NCI-H82 treated with DMSO at 0.1 percent for 48 hours (cell line): ENCODE results near the gene NOL6.
"Not testable (repeated sequence)": the region's sequence is repeated elsewhere in the genome, so short reads cannot be mapped to it uniquely, and the experiment has no call there.

Experiments
- DNase-seq: peaks from one replicate; lab custom pipeline; 2025; ENCODE audit not compliant: unreplicated experiment; lab: John Stamatoyannopoulos, UW

NOL6 gene

DNA sequence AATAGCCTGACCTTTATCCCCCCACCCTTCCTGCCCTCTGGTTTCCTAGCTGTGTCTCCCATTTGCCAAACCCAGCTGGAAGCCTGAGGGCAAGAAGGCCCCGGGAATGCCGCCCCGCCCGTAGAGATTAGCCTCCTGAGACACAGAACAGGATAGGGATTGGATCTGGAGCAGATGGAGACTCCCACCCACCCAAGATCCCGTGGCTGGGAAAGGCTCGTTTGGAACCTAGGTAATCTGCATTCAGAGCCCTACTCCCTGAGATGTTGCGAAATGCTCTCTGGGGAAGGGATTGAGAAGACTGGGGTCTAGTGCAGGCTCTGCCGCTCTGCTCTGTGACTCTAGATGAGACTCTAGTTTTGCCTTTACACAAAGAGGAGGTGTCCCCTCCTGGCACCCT is 37.3 kb downstream of the NOL6 start:
- DNase-seq, result peak; percentile 86

DNA sequence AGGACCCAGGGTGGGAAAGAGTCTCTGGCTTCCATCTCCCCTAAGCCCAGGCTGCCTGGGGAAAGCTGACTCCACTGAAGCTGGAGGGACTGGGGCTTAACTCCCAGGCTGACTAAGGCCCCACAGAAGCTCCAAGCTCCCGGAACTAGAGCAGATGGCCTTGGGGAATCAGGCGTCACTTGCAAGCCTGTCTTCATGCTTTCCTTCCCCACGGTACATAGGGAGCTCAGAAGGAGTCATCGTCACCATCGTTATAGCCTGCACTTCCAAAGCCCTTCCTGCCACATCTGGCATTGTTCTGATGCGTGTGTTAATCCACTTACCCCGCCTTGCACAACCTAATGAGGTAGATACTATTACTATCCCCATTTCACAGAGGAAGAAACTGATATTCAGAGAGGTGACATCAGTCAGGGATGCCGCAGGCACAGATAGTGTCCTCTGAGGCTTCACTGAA is 37.9 kb downstream of the NOL6 start:
- peak; percentile 89 for DNase-seq

DNA sequence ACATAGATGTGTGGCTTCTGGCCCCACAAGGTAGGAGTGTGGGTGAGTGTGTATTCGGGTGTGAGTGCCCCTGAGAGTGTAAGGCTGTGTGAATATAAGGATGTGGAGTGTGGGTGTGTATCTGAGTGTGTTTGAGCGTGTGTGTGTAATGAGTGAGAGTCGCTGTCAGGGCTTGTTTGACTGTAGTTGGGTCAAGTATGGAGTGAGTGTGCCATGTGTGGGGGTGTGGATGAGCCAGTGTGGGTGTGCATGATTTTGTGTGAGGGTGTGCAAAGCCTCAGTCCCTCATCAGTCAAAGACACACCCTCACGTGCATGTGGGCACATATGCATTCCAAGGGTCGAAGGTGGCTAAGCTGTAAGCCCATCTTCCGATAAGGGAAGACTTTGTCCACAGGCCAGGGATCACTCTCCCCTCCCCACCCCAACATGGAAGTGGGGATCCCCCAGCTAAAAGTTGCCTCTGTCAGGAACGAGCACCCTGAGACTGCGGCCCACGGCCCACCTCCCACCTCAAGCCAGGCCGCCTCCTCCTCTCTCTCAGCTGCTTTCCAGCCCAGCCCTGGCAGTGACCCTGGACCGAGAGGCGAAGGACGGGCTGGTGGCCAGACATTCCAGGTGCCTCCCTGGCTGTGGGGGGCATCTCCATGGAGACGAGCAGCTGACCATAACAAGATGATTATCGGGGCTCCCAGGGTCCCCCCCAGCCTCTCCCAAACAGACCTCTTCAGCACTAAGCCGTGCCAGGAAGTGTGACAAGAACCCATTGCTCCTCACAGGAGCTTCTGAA is 39.2 kb downstream of the NOL6 start:
- no peak for DNase-seq

DNA sequence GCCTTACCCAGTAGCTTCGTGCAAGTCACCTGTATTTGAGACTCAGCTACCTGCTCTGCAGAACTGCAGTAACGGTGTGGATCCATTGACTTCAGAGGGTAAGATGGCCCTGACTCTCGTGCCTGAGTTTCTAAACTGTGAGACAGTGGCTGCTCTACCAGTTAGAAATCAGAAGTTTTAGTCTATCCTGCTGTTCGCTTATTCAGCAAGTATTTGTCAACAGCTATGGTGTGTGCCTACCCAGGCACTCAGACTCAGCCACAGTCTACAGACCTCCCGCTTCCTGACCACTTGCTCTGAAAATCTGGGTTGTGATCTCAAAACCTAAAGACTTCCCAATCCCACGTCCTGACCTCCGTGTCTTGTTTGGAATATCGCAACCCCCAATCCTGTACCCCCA is 39.9 kb downstream of the NOL6 start:
- DNase-seq, result no peak

DNA sequence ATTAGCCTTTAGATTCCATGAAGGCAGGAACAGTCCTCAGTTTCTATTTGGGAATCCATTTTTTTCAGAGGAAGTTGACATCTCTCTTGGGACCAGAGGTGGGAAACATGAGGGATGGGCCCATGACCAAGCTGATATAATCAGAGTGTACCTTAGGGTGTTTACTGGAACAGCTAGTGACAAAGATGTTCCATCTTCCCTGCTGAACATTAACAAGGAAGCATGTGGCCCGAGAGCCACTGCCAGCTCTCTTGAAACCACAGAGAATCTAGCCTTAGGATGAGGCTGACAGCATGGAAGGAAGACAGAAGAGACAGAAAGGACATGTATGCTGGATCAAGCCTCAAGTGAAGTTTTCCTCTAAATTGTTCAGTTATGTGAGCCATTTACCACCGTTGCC is 42.3 kb downstream of the NOL6 start:
- DNase-seq, result no peak

DNA sequence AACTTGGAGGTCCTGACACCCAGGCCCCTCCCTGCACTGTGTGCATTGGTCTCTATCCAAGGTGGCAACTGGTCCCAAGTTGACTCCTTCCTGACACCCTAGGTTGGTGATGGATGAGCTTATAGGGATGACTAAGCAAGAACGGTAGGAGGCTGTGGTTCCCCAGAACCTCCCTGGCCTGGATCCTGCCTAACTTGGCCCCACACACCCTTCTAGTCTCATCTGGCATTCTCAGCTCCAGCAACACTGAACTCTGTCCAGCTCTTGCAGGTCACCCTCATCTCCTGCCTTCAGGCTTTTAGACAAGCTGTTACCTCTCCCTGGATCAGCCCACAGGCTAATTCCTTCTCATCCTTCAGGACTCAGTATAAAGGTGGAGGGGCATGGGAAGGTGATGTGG is 42.8 kb downstream of the NOL6 start:
- DNase-seq, result no peak

DNA sequence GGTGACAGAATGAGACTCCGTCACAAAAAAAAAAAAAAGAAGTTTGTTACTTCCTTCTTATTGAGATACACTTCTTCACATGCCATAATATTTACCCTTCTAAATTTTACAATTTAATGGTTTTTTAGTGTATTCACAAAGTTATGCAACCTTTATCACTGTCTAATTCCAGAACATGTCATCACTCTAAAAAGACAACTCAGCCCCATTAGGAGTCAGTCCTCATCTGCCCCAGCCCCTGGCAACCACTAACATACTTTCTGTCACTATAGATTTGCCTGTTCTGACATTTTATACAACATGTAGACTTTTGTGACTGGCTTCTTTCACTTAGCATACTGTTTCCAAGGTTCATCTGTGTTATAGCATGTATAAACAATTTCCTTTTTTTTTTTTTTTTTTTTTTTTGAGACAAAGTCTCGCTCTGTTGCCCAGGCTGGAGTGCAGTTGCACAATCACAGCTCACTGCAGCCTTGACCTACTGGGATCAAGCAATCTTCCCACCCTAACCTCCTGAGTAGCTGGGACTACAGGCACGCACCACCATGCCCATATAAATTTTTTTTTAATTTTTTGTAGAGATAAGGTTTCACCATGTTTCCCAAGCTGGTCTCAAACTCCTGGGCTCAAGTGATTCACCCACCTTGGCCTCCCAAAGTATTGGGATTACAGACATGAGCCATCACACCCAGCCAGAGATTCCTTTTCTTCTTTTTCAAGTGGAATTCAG is 44.3 kb downstream of the NOL6 start:
- no peak for DNase-seq

DNA sequence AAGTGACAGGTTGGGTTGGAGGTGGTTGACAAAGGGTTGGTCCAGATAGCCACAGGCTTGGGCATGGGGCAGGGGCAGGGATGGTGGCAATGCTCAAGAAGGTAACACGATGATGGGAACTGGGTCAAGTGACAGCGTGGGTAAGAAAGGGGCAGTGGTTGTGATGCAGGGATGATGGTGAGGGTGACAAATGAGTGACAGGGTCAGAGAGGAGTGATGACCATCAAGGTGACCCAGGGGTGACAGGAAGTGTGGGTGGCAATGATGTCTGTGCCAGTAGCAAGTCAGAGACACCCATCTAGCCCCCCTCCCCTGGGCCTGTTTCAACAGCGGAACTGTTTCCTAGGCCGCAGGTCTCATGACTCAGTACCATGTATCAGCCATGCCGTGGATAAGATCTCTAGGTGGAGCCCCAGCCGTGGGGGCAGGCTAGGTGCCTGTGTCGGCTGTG is 46.9 kb downstream of the NOL6 start:
- DNase-seq, result no peak

DNA sequence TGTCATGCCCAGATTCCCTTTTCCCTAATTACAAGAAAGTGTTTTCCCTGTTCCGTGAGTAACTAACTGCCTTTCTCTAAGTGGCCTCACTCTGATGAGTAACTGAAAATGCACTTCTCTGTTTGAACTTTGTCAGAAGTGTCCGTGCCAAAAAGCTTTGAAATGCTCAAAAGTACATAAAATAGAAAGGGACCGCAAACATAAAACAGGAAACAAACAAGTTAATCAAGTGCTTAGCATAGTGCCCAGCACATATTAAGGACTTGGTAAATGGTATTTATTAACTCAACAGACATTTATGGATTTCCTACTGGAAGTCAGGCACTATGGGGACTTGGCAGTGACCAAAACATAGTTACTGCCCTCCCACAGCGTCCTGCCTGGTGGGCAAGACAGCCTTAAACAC is 48.6 kb downstream of the NOL6 start:
- no peak for DNase-seq

DNA sequence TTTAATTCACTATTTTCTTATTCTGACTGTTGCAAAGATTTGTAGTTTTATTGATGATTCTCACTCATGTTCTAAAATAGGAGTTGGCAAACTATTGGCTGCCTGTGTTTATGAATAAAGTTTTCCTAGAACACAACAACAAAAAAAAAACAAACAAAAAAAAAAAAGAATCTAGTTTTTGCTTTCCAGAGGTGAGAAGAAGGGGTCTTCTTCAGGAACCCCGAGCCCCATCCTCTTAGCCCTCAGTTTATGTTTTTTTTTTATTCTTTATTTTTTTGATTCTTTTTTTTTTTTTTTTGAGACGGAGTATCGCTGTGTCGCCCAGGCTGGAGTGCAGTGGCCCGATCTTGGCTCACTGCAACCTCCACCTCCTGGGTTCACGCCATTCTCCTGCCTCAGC is 49.2 kb downstream of the NOL6 start:
- DNase-seq, result not testable (repeated sequence)

DNA sequence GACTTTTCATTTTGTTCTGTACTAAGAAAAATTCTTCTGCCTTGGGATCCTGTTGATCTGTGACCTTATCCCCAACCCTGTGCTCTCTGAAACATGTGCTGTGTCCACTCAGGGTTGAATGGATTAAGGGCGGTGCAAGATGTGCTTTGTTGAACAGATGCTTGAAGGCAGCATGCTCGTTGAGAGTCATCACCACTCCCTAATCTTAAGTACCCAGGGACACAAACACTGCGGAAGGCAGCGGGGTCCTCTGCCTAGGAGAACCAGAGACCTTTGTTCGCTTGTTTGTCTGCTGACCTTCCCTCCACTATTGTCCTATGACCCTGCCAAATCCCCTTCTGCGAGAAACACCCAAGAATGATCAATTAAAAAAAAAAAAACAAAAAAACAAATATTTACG is 49.7 kb downstream of the NOL6 start:
- DNase-seq, result not testable (repeated sequence)

DNA sequence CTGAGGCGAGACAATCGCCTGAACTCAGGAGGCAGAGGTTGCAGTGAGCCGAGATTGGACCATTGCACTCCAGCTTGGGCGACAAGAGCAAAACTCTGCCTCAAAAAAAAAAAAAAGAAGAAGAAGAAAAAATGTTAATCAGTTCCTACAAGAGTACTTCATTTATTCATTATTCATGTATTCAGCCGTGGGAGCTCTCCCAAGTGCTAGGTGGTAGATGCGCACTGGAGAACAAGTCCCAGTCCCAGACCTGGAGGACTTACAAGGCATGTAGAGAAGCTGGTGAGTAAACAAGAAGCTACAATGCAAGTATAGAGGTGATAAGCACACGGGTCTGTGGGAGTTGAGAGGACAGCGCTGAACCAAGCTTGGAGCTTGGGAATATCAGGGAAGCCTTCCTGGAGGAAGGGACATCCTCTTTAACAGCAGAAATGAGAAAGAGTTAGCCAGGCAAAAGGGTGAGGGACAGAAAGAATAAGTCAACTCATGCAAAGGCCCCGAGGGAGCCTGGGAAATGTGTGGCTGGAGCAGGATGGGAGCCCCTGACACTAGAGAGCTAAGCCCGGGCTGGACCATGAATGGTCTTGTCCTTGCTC is 53.9 kb downstream of the NOL6 start:
- DNase-seq, result no peak

DNA sequence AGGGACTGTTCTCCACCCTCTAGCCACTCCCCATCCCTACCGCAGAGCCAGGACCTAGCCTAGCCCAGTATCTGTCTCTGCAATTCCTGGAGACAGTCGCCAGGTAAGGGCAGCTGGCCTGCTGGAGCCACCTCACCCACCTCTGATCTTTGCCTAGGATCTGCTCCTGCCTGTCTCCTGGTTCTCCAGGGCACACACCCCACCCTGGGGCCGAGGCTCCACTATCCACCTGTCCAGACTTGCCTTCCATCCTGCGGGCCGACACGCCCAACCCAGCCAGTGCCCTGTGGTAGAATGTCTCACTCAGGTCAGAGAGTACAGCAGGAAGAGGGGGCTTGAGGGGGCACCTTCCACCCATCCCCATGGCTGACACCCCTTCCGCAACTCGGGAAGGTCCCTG is 55.6 kb downstream of the NOL6 start:
- no peak for DNase-seq

DNA sequence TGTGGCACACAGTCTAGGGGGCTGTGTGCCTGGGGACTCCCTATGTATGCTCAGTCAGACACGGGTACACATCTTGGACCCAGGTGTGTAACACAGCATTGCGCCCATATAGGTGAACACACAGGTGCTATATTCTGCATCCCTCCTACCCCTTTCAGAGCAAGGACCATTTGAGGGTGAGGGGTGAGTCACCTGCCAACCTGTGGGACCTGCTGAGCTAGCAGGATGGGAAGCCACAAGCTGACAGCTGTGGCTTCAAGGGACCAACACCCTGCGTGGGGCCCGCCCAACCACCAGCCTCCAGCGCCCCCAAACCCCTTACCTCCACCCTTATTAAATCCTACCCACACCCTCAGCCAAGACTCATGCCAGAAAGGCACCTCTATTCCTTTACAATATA is 56.7 kb downstream of the NOL6 start:
- DNase-seq, result no peak

DNA sequence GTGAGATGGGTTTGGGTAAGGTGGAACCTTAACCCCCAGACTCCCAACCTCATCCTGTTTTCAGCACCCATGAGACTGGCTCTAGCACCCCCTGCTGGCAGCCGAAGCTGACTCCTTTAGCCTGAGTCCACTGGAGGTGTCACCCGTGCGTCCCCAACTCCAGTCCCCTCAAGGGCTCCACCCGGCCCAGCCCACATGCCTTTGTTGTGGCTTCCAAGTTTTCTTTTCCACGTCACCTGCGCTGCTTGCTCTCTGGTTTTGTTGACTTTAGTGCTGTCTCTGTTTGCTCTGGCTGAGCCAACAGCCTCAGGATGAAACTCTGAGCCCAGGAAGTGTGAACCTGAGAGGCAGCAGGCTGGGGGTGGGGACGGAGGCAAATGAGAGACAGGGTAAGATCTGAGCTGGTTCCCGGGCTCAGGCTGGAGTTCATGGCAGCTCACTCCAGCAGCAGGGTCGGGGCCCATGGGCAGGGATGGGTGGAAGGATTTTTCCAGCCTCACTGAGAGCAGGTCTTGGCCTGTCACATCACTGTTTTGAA is 58.2 kb downstream of the NOL6 start:
- no peak for DNase-seq

DNA sequence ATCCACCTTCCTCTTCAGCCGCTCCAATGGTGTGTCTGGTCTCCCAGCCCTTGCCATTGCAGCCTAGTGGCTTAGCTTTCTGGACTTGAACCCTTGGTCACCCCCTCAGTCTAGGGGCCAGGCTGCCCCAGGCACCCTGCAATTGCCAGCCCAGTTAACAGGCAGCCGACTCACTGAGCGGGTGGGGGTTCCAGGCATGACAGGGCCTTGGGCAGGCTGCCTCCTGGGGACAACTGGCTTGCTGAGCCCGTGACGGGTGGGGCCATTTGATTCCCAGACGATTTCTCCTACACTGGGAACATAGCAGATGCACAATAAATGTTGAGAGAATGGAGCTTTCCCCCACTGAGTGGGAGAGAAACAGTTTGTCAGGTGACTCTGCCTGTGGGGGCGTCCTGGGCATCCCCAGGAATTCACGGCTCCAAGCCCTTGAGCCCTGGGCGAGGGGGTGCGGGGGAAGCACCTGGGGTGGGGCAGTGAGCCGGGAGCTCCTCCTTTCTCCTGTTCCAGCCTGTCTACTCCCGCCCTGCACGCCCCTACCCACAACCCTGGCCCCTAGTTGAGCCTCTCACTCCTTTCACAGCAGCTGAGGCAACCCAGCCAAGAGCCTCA is 58.7 kb downstream of the NOL6 start:
- DNase-seq, result no peak

DNA sequence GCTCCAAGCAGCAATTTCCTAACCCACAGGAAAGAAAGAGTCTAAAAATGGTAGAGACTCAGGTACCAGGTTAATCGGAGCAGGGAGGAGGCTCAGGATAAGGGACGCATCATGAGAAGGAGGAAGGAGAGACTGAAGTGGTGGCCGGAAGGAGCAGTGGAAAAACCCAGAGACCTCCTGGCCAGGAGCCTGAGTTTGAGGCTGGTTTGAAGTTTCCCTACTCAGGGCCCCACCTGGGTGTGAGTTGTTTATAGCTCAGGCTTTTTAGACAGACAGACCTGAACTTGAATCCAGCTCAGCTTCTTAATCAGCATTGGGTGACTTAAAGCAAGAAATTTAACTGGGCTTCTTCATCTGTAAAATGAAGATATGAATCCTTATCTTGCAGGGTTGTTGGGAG is 59.5 kb downstream of the NOL6 start:
- DNase-seq, result no peak
